GM19468 (cell line): Measurements from ENCODE around the gene RPL3.

Source experiments
- ATAC-seq: cut with Tn5 transposase; IDR thresholded peaks from one replicate; pipeline ENCODE4 v1.9.1; 2021; ENCODE audit warnings: mild to moderate bottlenecking, moderate library complexity, moderate number of reproducible peaks; ENCODE audit not compliant: unreplicated experiment; ENCODE audit errors: extremely low read depth

Gene RPL3

GRCh38 chr22:39302431-39302960, 16.9 kb downstream of the RPL3 start:
- ATAC-seq, result no peak

- no peak for ATAC-seq
These were observed 17.5 kb downstream of the RPL3 start for GRCh38 chr22:39301926-39302325.

- ATAC-seq, result no peak
These were observed 18.3 kb downstream of the RPL3 start for GRCh38 chr22:39301108-39301507.

- ATAC-seq, result no peak
These were observed 19.1 kb downstream of the RPL3 start for GRCh38 chr22:39300186-39300830.

- no peak for ATAC-seq
These were observed 19.6 kb downstream of the RPL3 start for GRCh38 chr22:39299829-39300178.

GRCh38 chr22:39298241-39298987, 21.0 kb downstream of the RPL3 start:
- no peak for ATAC-seq

GRCh38 chr22:39297490-39298240, 21.8 kb downstream of the RPL3 start:
- no peak for ATAC-seq

GRCh38 chr22:39296981-39297489, 22.4 kb downstream of the RPL3 start:
- no peak for ATAC-seq

GRCh38 chr22:39296535-39296934, 22.9 kb downstream of the RPL3 start:
- no peak for ATAC-seq

- ATAC-seq, result no peak
These were observed 24.6 kb downstream of the RPL3 start for GRCh38 chr22:39294571-39295468.

GRCh38 chr22:39293766-39294368, 25.6 kb downstream of the RPL3 start:
- ATAC-seq, result no peak

- ATAC-seq, result no peak
These were observed 26.8 kb downstream of the RPL3 start for GRCh38 chr22:39292561-39293074.

GRCh38 chr22:39292031-39292462, 27.4 kb downstream of the RPL3 start:
- ATAC-seq, result no peak

- ATAC-seq, result no peak
These were observed 27.9 kb downstream of the RPL3 start for GRCh38 chr22:39291523-39291922.

GRCh38 chr22:39290724-39291161, 28.7 kb downstream of the RPL3 start:
- ATAC-seq, result no peak

GRCh38 chr22:39289975-39290720, 29.3 kb downstream of the RPL3 start:
- no peak for ATAC-seq

GRCh38 chr22:39289533-39289932, 29.9 kb downstream of the RPL3 start:
- no peak for ATAC-seq

- ATAC-seq, result no peak
These were observed 31.1 kb downstream of the RPL3 start for GRCh38 chr22:39288135-39288898.
